ENCODE data around the gene RALGPS1. TPM values are rescaled to one million over a fixed set of nuclear protein-coding genes. Genes with fewer than 3 reads are reported as not detected.

Gene RALGPS1
- total RNA-seq, 1 donor from 2014 or later = 21.1 TPM

- ATAC-seq (peak; percentile 19), DNase-seq (no peak)
- intact Hi-C loops (cut with micrococcal nuclease) = no loop called here
Observed at GRCh38 chr9:127154003-127154389, 239.4 kb downstream of the RALGPS1 start.

GRCh38 chr9:127154390-127155191, 240.0 kb downstream of the RALGPS1 start:
- peak; percentile 92 for ATAC-seq
- intact Hi-C loops (cut with micrococcal nuclease) = no loop called here
- peak; percentile 84 for DNase-seq

- no peak for DNase-seq
- no peak for ATAC-seq
- intact Hi-C loops (cut with micrococcal nuclease) = no loop called here
Observed at GRCh38 chr9:127155314-127155960, 240.9 kb downstream of the RALGPS1 start.

- DNase-seq (no peak), ATAC-seq (no peak)
- intact Hi-C loops (cut with micrococcal nuclease) = no loop called here
Observed at GRCh38 chr9:127158786-127159324, 244.3 kb downstream of the RALGPS1 start.

- DNase-seq (peak; percentile 62), ATAC-seq (peak; percentile 44)
- intact Hi-C loops (cut with micrococcal nuclease) = no loop called here
Observed at GRCh38 chr9:127159325-127159801, 244.8 kb downstream of the RALGPS1 start.

- no peak for DNase-seq
- peak; percentile 6 for ATAC-seq
- intact Hi-C loops (cut with micrococcal nuclease) = no loop called here
Observed at GRCh38 chr9:127159949-127160610, 245.5 kb downstream of the RALGPS1 start.

- ATAC-seq (no peak), DNase-seq (no peak)
- intact Hi-C loops (cut with micrococcal nuclease) = no loop called here
Observed at GRCh38 chr9:127161081-127161624, 246.6 kb downstream of the RALGPS1 start.

GRCh38 chr9:127162046-127162863, 247.7 kb downstream of the RALGPS1 start:
- DNase-seq (no peak), ATAC-seq (no peak)
- intact Hi-C loops (cut with micrococcal nuclease) = no loop called here

- no peak for DNase-seq
- peak; percentile 11 for ATAC-seq
- intact Hi-C loops (cut with micrococcal nuclease) = no loop called here
Observed at GRCh38 chr9:127162864-127163365, 248.3 kb downstream of the RALGPS1 start.

GRCh38 chr9:127163409-127163808, 248.8 kb downstream of the RALGPS1 start:
- peak; percentile 65 for ATAC-seq
- intact Hi-C loops (cut with micrococcal nuclease) = no loop called here
- DNase-seq = no peak

GRCh38 chr9:127165116-127165515, 250.5 kb downstream of the RALGPS1 start:
- ATAC-seq (no peak), DNase-seq (no peak)
- intact Hi-C loops (cut with micrococcal nuclease) = no loop called here

- DNase-seq (no peak), ATAC-seq (no peak)
- intact Hi-C loops (cut with micrococcal nuclease) = no loop called here
Observed at GRCh38 chr9:127166111-127166510, 251.5 kb downstream of the RALGPS1 start.

- ATAC-seq (no peak), DNase-seq (no peak)
- intact Hi-C loops (cut with micrococcal nuclease) = no loop called here
Observed at GRCh38 chr9:127166651-127167524, 252.3 kb downstream of the RALGPS1 start.

- no peak for ATAC-seq
- DNase-seq = no peak
- intact Hi-C loops (cut with micrococcal nuclease) = no loop called here
Observed at GRCh38 chr9:127167560-127168326, 253.2 kb downstream of the RALGPS1 start.

GRCh38 chr9:127168756-127169574, 254.4 kb downstream of the RALGPS1 start:
- intact Hi-C loops (cut with micrococcal nuclease) = no loop called here
- DNase-seq (no peak), ATAC-seq (no peak)

GRCh38 chr9:127169575-127169883, 254.9 kb downstream of the RALGPS1 start:
- no peak for ATAC-seq
- intact Hi-C loops (cut with micrococcal nuclease) = no loop called here
- no peak for DNase-seq

All from left ventricle myocardium superior (tissue), 1 donor.